Neural cell (in vitro differentiated cells): Measurements from ENCODE around the gene EVC.

ENCODE experiments used
- EP300 ChIP-seq: fragments of 450-650 bp; conservative IDR thresholded peaks from 2 replicates; pipeline ENCODE4 v1.6.1; 2014; ENCODE audit warnings: antibody characterized with exemption, mild to moderate bottlenecking, moderate library complexity; ENCODE audit not compliant: poor library complexity, severe bottlenecking
- EZH2 ChIP-seq: fragments of 200-600, 300-800 bp; shearing (Covaris generic), sonication (generic); IDR thresholded peaks from 2 replicates; pipeline ENCODE4 v1.6.1; 2014; ENCODE audit warnings: antibody characterized with exemption, low read length, borderline replicate concordance, mild to moderate bottlenecking; ENCODE audit not compliant: insufficient read depth, poor library complexity, severe bottlenecking
- MXI1 ChIP-seq: fragments of 450-650 bp; conservative IDR thresholded peaks from 2 replicates; pipeline ENCODE4 v1.6.1; 2014; ENCODE audit warnings: antibody characterized with exemption, mild to moderate bottlenecking; ENCODE audit not compliant: poor library complexity, severe bottlenecking
- POLR2AphosphoS5 ChIP-seq: IDR thresholded peaks from 2 replicates; pipeline ENCODE4 v1.6.1; 2012
- RAD21 ChIP-seq: fragments of 450-650 bp; conservative IDR thresholded peaks from 2 replicates; pipeline ENCODE4 v1.6.1; 2014; ENCODE audit warnings: antibody characterized with exemption, mild to moderate bottlenecking, moderate library complexity
- SMC3 ChIP-seq: fragments of 450-650 bp; conservative IDR thresholded peaks from 2 replicates; pipeline ENCODE4 v1.6.1; 2014; ENCODE audit warnings: antibody characterized with exemption, mild to moderate bottlenecking, moderate library complexity; ENCODE audit not compliant: poor library complexity
- TAF1 ChIP-seq: IDR thresholded peaks from 2 replicates; pipeline ENCODE4 v1.6.1; 2012; ENCODE audit warnings: low read depth
- TF ChIP-seq, protein P1 (sequence below): fragments of 450-650 bp; IDR thresholded peaks from 2 replicates; pipeline ENCODE4 v1.5.1; 2014; ENCODE audit warnings: antibody characterized with exemption, mild to moderate bottlenecking, moderate library complexity; ENCODE audit not compliant: poor library complexity, severe bottlenecking
- TF ChIP-seq, protein P2 (sequence below): IDR thresholded peaks from 2 replicates; pipeline ENCODE4 v1.6.1; 2012; ENCODE audit warnings: borderline replicate concordance

DNA sequence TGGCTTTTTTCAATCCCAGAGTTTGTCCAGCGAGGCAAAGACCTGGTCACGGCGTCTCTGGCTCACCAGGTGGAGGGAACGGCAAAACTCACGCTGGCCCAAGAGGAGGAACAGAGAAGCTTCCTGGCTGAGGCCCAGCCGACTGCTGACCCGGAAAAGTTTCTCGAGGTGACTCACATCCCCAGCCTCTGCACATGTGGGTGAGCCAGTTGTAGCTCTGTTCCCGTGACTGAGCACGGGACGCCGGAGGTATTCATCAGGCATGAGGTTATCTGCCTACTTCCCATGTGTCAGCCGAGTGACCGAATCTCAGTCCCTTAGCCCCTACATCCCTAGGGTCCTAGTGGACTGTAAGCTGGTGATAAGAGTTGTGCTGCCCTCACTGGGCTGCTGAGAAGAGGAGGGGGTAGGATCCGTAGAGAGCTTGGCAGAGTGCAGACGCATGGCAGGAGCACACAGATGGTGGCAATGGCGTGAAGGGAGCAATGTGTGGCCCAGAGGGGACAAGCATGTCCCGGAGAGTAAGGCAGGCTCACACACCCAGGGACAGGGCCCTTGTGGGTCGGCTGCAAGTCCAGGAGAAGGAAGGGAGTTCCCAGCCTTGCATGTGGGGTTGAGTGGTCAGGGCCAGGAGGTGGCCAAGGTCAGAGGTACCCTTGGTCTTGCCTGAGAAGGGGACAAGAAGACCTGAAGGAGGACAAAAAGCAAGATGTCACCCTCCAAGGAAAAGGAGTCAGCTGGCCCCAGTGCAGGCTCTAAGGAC is 42.9 kb downstream of the EVC start:
- TF ChIP-seq EP300 (no peak), EZH2 (no peak), POLR2AphosphoS5 (no peak), RAD21 (no peak), TAF1 (no peak), SMC3 (no peak), MXI1 (no peak)
- TF ChIP-seq, protein P1, sequence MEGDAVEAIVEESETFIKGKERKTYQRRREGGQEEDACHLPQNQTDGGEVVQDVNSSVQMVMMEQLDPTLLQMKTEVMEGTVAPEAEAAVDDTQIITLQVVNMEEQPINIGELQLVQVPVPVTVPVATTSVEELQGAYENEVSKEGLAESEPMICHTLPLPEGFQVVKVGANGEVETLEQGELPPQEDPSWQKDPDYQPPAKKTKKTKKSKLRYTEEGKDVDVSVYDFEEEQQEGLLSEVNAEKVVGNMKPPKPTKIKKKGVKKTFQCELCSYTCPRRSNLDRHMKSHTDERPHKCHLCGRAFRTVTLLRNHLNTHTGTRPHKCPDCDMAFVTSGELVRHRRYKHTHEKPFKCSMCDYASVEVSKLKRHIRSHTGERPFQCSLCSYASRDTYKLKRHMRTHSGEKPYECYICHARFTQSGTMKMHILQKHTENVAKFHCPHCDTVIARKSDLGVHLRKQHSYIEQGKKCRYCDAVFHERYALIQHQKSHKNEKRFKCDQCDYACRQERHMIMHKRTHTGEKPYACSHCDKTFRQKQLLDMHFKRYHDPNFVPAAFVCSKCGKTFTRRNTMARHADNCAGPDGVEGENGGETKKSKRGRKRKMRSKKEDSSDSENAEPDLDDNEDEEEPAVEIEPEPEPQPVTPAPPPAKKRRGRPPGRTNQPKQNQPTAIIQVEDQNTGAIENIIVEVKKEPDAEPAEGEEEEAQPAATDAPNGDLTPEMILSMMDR = no peak
- TF ChIP-seq, protein P2, sequence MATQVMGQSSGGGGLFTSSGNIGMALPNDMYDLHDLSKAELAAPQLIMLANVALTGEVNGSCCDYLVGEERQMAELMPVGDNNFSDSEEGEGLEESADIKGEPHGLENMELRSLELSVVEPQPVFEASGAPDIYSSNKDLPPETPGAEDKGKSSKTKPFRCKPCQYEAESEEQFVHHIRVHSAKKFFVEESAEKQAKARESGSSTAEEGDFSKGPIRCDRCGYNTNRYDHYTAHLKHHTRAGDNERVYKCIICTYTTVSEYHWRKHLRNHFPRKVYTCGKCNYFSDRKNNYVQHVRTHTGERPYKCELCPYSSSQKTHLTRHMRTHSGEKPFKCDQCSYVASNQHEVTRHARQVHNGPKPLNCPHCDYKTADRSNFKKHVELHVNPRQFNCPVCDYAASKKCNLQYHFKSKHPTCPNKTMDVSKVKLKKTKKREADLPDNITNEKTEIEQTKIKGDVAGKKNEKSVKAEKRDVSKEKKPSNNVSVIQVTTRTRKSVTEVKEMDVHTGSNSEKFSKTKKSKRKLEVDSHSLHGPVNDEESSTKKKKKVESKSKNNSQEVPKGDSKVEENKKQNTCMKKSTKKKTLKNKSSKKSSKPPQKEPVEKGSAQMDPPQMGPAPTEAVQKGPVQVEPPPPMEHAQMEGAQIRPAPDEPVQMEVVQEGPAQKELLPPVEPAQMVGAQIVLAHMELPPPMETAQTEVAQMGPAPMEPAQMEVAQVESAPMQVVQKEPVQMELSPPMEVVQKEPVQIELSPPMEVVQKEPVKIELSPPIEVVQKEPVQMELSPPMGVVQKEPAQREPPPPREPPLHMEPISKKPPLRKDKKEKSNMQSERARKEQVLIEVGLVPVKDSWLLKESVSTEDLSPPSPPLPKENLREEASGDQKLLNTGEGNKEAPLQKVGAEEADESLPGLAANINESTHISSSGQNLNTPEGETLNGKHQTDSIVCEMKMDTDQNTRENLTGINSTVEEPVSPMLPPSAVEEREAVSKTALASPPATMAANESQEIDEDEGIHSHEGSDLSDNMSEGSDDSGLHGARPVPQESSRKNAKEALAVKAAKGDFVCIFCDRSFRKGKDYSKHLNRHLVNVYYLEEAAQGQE = no peak
